Activated T-helper 9 cell treated with anti-CD3 and anti-CD28 coated beads, Interleukin-2, amount 50 U/mL, for 16 hours (primary cell): ENCODE results near the gene RYR2.
"Not testable (repeated sequence)": the region's sequence is repeated elsewhere in the genome, so short reads cannot be mapped to it uniquely, and the experiment has no call there.

Experiments
- DNase-seq: peaks from one replicate; pipeline ENCODE4 v3.0.0-alpha.2; 2020; ENCODE audit warnings: low read depth

The RYR2 gene

DNA sequence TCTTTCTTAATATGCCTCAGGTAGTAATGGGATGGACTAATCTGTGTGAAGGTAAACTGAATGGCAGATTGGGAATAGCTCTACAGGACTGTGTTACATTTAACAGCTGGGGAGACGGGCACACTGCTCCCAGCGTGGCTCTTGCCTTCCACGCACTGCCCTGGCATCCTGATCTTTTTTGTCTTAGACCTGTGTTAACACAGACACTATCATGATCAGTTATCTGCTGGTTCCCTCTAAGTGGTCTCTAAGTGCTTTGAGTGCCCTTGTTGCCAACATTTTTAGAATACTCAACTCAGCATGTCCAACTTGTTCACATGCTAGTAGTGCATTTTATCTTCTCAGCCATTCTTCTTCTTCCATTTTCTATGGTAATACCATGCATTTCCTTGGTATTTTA is 208.1 kb downstream of the RYR2 start:
- DNase-seq: no peak

DNA sequence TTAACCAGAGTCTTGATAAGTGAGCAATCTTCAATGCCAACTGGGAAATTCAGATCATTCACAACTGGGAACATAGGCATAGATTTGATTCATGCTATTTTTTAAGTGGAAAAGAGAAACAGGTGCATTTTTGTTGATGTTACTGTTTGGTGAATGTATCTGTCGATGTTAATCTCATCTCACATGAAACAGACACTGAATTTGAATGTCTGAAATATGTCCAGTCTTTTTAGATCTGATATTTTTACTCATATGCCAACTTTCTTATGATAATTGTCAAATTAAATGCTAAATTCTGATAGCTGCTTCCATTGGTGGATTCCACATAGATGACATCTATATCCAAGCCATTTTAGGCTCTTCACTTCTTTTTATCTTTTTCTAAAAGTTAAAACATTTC is 213.1 kb downstream of the RYR2 start:
- no peak for DNase-seq

DNA sequence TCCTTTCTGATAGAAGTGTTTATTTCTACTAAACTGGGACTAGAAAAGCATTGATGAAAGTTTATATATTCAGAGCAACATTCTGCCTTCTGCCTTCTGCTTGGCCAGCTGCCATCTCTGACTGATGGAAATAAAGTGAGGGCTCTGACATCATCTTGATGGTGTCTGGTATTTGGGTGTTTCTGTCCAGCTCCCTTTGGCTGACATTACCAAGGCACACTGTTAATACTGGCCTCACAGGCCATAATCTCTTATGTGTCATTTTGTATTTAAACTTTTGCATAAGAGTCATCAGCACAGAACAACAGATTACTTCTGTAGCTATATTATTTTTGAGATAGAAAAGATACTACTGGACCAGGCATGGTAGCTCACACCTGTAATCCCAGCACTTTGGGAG is 216.9 kb downstream of the RYR2 start:
- no peak for DNase-seq

DNA sequence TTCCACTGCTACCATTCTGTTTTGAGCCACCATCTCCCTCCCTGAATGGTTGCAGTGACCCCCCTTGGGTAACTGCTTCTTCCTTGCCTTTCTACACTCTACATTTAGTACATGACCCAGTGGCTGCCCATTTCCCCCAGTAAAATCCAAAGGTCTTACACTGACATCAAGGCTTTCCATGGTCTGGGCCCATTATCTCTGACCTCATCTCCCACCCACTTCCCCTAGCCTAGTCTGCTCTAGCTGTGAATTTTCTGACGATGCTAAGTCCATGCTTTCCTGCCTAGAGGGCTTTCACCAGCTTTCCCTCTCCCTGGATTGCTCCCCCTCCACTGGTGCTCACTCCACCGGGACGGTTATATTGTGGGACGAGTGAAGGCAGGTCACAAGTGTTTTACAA is 219.2 kb downstream of the RYR2 start:
- no peak for DNase-seq

DNA sequence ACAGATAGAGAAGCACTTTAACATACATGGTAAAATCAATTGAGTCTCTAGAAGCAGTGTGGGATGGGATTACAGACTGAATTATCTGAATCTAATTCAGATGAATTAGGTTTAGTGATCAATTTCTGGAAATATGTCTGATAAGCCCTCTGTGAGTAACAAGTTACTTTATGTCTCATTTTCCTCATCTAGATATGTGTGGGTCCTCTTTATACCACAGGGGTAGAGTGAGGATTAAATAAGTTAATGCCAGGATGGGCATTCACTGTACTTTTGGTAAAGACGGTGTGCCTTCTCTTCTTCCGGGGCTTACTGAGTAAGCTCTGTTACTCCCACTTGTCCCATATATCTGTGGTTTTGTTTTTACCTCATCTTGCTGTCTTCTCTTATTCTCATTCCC is 225.8 kb downstream of the RYR2 start:
- no peak for DNase-seq

DNA sequence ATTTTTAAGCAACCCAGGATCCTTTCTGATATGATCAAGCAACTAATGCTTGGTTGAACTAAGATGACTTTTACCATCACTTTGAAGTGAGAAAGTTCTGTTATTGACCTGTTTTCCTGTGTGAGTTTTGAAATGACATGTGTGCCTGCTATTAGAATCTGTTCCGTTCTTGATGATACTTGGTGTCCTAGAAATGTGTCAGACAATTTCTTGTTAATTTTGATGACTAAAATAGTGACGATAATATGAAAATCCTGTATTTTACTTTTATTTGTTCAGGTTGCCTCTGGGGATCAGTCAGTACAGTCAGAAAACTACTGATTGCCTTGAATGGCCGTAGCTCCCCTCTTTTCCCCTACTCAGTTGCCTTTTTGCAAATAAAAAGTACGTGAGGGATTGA is 228.0 kb downstream of the RYR2 start:
- no peak for DNase-seq

DNA sequence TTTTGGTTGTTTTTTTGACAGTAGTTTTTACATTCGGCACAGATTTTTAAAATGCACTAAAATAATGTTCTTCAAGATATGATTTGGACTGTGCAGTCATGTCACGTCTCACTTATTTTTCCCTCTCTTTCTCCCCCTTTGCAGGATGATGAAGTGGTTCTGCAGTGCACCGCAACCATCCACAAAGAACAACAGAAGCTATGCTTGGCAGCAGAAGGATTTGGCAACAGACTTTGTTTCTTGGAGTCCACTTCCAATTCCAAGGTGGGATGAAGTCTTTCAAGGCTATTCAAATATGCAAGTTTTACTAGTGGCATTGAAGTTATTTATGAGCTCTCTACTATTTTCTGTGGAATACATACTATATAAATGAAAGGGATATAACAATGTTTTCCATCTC is 228.4 kb downstream of the RYR2 start:
- no peak for DNase-seq

DNA sequence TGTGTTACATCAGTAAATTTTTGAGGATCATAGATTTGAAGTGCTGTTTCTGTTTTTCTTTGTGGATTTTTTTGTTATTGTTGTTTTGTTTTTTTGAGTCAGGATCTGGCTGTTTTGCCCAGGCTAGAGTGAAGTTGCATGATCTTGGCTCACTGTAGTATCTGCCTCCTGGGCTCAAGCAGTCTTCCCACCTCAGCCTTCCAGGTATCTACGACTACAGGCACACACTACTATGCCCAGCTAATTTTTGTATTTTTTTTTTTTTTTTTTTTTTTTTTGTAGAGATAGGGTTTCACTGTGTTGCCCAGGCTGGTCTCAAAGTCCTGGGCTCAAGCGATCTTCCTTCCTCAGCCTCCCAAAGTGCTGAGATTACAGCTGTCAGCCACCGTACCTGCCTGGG is 236.0 kb downstream of the RYR2 start:
- DNase-seq: not testable (repeated sequence)

DNA sequence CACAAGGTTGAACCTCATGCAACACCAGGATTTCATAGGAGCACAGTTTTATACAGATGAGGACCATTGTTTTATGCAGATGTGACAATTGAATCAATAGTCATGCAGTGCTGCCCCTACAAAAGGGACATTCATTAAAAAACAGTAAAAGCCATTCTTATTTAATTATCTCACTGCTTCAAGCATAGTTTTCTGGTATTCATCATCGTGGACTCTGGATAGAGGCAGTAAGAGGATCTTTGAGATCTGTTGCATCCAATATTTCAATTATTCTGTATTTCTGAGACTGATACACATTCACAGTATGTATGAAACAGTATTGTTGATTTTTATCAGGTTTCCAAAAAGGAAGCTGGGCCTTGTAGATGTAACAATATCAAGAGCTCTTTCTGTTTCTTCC is 237.6 kb downstream of the RYR2 start:
- no peak for DNase-seq

DNA sequence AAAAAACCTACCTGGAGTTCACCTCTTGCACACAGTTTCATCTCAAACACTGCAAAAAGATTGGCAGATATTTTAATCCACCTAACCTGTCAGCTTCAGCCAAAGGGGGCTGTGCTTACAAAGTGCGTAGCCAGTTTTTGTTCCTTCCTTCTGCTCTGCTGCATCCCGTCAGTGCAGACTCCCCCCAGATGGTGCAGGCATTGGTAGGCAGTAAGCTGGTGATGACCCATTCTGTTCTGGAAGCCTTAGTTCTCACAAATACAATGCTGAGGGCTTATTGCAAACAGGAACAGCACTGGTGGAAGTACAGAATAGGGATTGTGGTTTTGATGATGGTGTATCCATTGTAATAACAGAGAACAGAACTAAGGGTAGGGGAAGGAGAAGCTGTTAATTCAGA is 239.5 kb downstream of the RYR2 start:
- no peak for DNase-seq

DNA sequence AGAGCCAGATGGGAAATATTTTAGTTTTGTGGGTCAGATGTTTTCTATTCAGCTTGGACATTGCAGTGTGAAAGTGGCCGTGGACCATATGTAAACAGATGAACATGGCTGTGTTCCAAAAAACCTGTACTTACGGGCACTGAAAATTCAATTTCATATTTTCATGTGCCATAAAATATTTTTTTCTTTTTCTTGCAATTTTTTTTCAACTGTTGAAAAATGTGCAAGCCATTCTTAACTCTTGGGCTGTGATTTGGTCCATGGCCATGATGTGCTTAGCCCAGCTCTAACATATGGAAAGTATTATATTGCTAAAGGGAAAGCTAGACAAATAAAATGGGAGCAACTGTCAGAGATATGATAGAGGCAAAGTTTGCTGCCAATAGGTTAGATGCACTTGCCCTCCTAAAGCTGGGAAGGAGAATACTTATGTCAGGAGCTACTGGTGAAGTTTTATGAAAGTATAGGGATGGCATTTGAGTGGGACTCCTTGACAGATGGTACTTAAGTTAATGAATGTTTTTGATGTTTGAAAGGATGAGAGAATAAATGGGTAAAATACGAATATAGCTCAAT is 240.3 kb downstream of the RYR2 start:
- no peak for DNase-seq

DNA sequence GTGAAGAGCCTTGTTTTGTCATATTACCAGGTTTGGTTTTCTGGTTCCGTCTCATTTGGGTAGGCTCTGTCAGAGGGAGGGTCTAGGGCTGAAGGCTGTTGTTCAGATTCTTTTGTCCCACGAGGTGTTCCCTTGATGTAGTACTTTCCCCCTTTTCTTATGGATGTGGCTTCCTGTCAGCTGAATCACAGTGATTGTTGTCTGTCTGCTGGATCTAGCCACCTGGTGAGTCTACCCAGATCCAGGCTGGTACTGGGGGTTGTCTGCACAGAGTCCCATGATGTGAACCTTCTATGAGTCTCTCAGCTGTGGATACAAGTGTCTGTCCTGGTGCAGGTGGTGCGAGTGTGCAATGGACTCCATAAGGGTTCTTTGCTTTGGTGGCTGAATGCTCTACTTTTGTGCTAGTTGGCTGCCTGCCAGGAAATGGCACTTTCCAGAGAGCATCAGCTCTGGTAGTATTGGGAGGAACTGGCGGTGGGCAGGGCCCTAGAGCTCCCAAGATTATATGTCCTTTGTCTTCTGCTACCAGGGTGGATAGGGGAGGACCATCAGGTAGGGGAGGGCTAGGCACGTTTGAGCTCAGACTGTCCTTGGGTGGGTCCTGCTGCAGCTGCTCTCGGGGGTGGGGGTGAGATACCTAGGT is 246.0 kb downstream of the RYR2 start:
- DNase-seq: no peak

DNA sequence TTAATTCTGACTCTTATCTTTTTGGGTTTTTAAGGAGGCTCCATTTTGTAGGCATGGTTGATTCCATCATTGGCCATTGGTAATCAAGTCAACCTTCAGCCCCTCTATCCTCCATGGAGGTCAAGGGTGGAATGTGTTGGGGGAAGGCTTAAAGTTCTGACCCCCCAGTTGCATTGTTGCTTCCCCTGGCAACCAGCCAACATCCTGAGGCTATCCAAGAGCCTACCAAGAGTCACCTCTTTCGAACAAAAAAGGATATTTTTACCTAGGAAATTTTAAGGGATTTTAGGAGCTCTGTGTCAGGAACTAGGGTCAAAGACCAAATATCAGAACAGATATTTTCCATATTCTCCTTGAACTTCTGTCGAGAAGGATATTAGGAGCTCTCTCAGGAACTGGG is 251.8 kb downstream of the RYR2 start:
- DNase-seq: no peak

DNA sequence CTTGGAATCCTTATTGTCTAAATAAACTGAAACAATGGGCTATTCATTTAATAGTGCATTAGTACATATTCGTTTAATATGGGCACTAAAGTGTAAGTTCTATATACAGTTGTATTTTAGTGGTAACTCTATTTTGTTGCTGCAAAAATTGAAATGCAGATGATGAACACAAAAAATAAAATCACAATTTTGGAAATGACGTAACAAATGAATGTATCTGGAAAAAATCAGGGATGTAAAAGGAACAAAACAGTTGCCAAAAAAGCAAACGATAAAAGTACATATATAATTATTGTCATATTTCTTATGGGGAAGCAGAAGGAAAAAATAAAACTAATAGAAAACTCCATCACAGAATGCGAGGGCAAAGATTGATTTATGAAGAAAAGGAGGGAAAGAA is 254.9 kb downstream of the RYR2 start:
- no peak for DNase-seq

DNA sequence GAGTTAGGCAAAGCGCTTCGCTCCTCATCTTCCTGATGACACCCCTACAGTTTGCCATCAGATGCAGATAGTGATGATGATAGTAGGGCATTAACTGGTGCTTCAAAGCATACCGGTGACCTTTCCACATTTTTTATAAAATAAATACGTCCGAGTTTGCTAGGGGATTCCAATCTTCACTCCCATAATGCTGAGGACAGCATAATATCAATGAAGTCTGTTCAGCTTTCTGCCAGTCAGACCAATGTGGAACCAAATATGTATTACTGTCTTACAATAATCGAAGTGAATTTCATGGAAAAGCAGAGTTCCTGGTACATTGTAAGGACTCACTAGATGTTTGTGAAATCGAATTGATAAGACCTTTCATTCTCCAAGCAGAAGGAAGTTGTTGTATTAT is 258.7 kb downstream of the RYR2 start:
- DNase-seq: no peak

DNA sequence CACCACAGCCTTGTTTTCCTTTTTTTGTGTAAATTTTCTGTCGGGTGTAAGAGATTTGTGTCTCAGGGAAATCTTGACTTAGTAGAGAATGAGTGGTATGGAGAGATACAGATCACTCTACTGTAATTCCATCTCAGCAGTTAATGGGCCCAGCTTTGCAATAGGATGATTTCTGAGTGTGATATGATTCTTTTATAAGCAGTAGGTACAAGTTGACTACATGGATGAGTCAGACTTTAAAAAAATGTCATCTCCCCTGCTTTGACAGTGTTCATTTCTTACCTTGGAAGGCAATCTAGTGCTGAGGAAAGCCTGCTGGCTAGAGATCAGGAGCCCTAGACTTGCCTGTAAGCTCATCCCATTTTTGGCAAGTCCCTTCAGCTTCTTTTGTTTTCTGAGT is 261.9 kb downstream of the RYR2 start:
- no peak for DNase-seq

DNA sequence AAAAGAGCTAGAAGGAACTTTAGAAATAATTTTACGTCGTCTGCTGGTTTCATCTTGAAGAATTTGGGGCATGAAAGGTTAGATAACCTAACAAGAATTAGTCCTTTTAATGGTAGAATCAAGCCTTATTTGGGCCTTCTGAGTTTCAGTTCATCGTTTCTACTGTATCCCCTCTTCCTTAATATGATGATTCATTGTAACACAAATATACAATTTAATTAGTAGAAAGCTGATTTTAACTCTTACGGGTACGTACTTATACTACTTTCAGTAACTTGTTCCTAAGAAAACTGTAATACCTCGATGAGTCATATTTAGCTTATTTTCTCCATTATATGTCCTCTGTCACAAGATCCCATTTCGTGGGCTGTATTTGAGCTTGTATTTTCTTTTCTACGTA is 264.7 kb downstream of the RYR2 start:
- no peak for DNase-seq

DNA sequence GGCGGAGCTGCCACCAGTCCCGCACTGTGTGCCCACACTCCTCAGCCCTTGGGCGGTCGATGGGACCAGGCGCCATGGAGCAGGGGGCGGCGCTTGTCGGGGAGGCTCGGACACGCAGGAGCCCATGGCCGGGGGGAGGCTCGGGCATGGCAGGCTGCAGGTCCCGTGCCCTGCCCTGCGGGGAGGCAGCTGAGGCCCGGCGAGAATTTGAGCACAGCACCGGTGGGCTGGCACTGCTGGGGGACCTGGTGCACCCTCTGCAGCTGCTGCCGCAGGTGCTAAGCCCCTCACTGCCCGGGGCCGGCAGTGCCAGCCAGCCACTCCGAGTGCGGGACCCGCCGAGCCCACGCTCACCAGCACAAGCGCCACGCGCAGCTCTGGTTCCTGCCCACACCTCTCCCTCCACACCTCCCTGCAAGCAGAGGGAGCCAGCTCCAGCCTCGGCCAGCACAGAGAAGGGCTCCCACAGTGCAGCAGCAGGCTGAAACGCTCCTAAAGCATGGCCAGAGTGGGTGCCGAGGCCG is 267.7 kb downstream of the RYR2 start:
- no peak for DNase-seq

DNA sequence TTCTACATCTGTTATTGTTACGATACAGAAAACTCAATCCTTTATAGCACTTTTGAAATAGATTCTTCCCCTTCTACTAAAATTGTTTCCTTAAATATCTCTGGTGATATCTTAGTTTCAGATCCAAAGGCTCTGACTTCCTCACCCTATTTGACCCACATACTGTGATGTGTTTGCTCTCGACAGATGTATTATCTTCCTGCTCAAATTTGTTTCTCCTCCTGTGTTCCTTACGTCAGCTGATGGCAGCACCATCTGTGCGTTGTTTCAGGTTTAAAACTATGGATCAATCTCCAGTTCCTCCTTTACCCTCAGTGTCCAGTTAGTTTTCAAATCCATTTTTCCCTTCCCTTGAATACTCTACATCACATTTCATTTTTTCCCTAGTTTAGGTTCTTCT is 274.4 kb downstream of the RYR2 start:
- DNase-seq: no peak

DNA sequence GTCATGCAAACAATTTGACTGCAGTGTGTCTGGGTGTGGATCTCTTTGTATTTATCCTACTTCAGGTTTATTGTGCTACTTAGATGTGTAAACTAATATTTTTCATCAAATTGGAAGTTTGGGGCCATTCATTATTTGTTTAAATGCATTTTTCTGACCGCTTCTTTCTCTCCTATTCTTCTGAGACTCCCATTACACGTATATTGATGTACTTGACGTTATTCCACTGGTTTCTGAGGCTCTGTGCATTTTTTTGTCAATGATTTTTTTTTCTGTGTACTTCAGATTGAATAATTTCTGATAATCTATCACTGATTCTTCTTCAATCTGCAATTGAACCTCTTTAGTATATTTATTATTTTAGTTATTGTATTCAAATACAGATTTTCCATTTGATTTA is 276.8 kb downstream of the RYR2 start:
- no peak for DNase-seq

DNA sequence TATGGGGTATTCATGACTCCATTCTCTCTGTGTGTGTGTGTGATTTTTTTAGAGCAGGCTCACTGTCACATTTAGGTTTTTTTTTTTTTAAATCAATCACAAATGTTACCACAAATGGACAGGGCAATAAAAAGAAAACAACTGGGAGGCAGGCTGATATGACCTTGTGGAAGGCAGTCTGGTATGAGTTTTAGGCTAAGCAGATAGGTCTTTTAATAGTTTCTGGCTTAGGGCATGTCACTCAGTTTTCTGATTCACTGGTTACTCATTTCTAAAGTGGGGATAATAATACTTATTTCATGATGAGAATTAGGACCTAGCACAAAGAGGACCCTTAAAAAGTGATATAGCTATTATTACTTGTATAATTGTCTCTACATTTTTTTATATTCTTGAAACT is 278.9 kb downstream of the RYR2 start:
- no peak for DNase-seq

DNA sequence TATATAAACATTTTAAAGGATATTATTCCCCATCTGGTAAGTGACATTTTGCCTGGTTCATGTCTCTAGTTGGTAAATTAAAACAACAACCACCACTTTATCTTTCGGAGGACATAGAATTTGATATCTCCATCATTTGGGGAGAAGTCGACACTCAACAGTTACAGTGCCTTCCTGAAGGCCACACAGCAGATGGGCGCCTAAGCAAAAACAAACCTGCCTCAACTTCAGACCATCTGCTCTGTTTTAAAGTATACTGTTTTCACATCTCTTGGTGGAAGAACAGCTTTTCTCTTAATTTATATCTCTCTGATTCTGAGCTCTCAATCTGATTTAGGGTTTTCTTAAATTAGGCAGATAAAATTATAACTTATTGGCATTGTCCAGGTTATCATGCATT is 282.2 kb downstream of the RYR2 start:
- no peak for DNase-seq

DNA sequence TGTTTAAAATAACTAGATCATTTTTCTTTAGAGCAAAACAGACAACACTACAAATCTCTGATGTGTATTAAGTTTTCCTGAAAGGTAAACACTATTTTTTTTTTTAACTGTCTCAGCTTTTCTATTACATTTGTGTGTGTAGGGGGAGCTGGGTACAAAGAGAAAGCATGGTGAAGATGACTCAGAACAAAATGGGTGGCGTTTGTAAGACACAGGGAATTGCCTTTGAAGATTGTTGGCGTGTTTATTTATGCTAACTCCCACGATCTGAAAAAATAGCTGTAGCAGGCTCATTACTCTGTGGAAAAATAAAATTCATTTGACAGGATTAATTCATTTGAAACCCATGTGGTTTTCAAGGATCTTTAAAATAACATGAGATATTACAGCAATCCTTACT is 285.1 kb downstream of the RYR2 start:
- no peak for DNase-seq

DNA sequence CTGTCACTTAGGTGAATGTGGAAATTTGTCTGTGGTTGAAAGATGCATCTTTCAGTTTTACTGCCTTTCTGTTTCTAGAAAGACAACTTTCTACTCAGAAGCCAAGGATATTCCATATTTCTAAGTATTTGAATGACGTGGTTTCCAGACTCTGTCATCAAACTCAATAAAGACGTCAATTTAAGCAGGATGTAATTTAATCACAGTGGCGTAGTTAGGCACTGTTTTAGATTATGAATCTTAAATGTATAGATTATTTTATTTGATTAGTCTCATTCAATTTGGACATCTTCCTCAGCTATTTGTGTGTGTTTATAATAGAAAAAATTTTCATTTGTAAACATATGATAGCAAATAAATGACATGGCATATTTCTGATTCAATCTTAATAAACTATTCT is 298.9 kb downstream of the RYR2 start:
- no peak for DNase-seq
